Measurements from ENCODE around the gene CDC20.

DNA sequence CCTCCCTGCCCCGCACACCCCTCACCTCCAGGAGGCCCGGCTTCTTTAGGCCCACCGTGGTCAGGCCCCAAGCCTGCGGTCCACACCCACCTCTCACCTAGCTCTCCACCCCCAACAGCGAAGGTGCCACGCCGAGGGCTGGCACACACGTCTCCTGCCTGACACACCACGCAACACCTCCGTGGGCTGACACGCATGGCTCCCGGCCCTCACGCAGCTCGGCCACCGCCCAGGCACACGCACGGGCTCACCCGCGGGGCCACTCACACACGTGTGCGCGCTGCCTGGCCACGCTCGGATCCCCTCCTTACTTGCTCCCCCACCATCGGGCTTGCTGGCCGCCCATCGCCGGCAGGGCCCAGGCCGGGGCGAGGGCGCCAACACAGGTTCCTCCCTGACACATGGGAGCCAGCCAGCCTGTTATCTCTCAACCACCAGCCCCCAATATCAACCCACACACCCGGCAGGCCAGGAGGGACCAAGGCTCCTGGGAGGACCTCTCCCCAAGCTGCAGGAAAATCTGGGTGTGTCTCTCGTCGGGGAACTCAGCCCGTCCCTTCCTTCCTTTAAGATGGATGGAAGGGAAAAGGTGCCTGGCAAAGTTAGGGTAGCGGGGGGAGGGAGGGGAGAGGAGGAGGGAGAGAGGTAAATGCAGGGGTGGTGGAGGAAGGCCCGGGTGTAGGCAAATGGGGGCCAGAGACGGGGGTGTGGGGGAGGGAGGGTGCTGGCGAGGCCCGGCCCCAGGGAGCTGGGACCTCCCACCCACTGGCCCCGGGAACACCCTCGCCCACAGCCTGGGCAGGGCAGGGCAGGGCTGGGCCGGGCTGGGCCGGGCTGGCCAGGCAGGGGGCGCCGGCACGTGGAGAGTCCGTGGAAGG is 8.5 kb downstream of the CDC20 start:
- TF ChIP-seq, protein P1, sequence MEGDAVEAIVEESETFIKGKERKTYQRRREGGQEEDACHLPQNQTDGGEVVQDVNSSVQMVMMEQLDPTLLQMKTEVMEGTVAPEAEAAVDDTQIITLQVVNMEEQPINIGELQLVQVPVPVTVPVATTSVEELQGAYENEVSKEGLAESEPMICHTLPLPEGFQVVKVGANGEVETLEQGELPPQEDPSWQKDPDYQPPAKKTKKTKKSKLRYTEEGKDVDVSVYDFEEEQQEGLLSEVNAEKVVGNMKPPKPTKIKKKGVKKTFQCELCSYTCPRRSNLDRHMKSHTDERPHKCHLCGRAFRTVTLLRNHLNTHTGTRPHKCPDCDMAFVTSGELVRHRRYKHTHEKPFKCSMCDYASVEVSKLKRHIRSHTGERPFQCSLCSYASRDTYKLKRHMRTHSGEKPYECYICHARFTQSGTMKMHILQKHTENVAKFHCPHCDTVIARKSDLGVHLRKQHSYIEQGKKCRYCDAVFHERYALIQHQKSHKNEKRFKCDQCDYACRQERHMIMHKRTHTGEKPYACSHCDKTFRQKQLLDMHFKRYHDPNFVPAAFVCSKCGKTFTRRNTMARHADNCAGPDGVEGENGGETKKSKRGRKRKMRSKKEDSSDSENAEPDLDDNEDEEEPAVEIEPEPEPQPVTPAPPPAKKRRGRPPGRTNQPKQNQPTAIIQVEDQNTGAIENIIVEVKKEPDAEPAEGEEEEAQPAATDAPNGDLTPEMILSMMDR (IDR thresholded peaks at IDR 0.05), result peak in 1 of 4 experiments; percentile 12
- TF ChIP-seq POLR2A (IDR thresholded peaks at IDR 0.05), result peak in 1 of 2 donors; percentile 15
- no peak for TF ChIP-seq EP300 (IDR thresholded peaks at IDR 0.05)
- TF ChIP-seq POLR2AphosphoS5 (IDR thresholded peaks at IDR 0.05), result no peak

Measured in gastroesophageal sphincter (tissue), 3 donors.